Activated B cell treated with CpG ODN at 0.5 μM for 24 hours (primary cell): Measurements from ENCODE around the gene RFX8. TPM values are rescaled to one million over a fixed set of nuclear protein-coding genes. Genes with fewer than 3 reads are reported as not detected.

Source experiments
- ATAC-seq: fragments of 200-7000 bp; cut with Tn5 transposase; one replicate; pipeline ENCODE4 v1.10.0; 2021; ENCODE audit warnings: low read depth, mild to moderate bottlenecking, moderate library complexity
- CTCF ChIA-PET: fragments of 350-600 bp; sonication (Branson Sonifier 250); formaldehyde crosslinking; loops from one replicate; lab custom pipeline; 2021; ENCODE audit warnings: antibody characterized with exemption; lab: Charles Lee
- POLR2A ChIA-PET: fragments of 350-600 bp; sonication (Branson Sonifier 250); formaldehyde crosslinking; loops from one replicate; lab custom pipeline; 2021; ENCODE audit warnings: antibody characterized with exemption; lab: Charles Lee
- DNase-seq: peaks from one replicate; pipeline ENCODE4 v3.0.0; 2022
- H3K27ac Mint-ChIP-seq: one replicate; pipeline ENCODE4 v1.8.0; 2020; ENCODE audit warnings: mixed read lengths
- H3K27me3 Mint-ChIP-seq: one replicate; pipeline ENCODE4 v1.8.0; 2021; ENCODE audit warnings: mixed read lengths
- H3K36me3 Mint-ChIP-seq: one replicate; pipeline ENCODE4 v1.8.0; 2021; ENCODE audit warnings: low read depth, mixed read lengths
- H3K4me1 Mint-ChIP-seq: one replicate; pipeline ENCODE4 v1.8.0; 2021; ENCODE audit warnings: mixed read lengths
- H3K4me3 Mint-ChIP-seq: one replicate; pipeline ENCODE4 v1.8.0; 2020; ENCODE audit warnings: mild to moderate bottlenecking, mixed read lengths
- H3K9me3 Mint-ChIP-seq: one replicate; pipeline ENCODE4 v1.8.0; 2020; ENCODE audit warnings: mixed read lengths
- CTCF ChIP-seq: fragments of 200-600 bp; IDR thresholded peaks from one replicate; pipeline ENCODE4 v1.8.0; 2022; ENCODE audit warnings: antibody characterized with exemption, mild to moderate bottlenecking
- intact Hi-C: fragments of 100-400 bp; cut with micrococcal nuclease; formaldehyde crosslinking; loops from one replicate; pipeline ENCODE4 v1.15.1; 2024
- total RNA-seq: library from RNA; stranded (reverse); gene quantifications from 2 replicates; pipeline ENCODE4 v1.2.3, GENCODE V29; 2022

The RFX8 gene
- total RNA-seq, 1 donor from 2014 or later, result not detected

- Mint-ChIP-seq H3K27ac (no peak overlapping the region), H3K4me3 (no peak overlapping the region), H3K9me3 (no peaks in the 10 kb centered on the region), H3K36me3 (no peaks in the 10 kb centered on the region), H3K27me3 (no peaks in the 10 kb centered on the region), H3K4me1 (peaks cover 2% of the 10 kb centered on the region)
- ATAC-seq (no peak), DNase-seq (no peak)
- TF ChIP-seq CTCF, result no peak
- POLR2A ChIA-PET, result interaction anchor here (0.6 kb wide), 1 partner anchor 171 kb away, joined by 8 read pairs; no protein-coding TSS in a partner anchor
- intact Hi-C loops, result no loop called here
- CTCF ChIA-PET, result interaction anchor here (1.0 kb wide), 1 partner anchor 525 kb away, joined by 4 read pairs; no protein-coding TSS in a partner anchor
Observed at GRCh38 chr2:101348883-101349282, 126.0 kb downstream of the RFX8 start.

Other genes with a start within 250 kb of the RFX8 start
- gene CNOT11, start 222.2 kb downstream of the RFX8 start, total RNA-seq, result 50.8 and 59.7 TPM in 2 replicates
- 39.6 and 48.3 TPM in 2 replicates for gene RNF149, start 166.4 kb downstream of the RFX8 start, total RNA-seq
- not detected in 2 replicates for gene CREG2, start 87.6 kb downstream of the RFX8 start, total RNA-seq
- gene MAP4K4, start 222.6 kb upstream of the RFX8 start, total RNA-seq, result 211 and 232 TPM in 2 replicates